K562 (cell line): ENCODE data around the gene OR1E2. TPM values are rescaled to one million over a fixed set of nuclear protein-coding genes. Genes with fewer than 3 reads are reported as not detected.

ENCODE experiments used
- ATAC-seq: fragments of 200-7000 bp; cut with Tn5 transposase; 3 replicates; pipeline ENCODE4 v1.9.1; 2020; ENCODE audit warnings: moderate library complexity
- BruUV-seq: library from RNA; stranded (reverse); fragments of 400-500 nt; replicated peaks from 2 replicates; lab custom pipeline; 2021; lab: Mats Ljungman, UMichigan
- CTCF ChIA-PET: fragments of 300-600 bp; formaldehyde crosslinking; extraction: SDS; loops from one replicate; lab custom pipeline; 2021; ENCODE audit warnings: low intra/inter-chr PET ratio; lab: Yijun Ruan, JAX
- POLR2A ChIA-PET: fragments of 300-600, 350-650 bp; sonication (Branson Sonifier 250); formaldehyde crosslinking; extraction: SDS; loops from one replicate; lab custom pipeline; 2021; ENCODE audit warnings: antibody characterized with exemption, inconsistent platforms; lab: Yijun Ruan, JAX
- DNase-seq, 4 experiments: peaks; one replicate each; pipeline versions ENCODE4 v3.0.0 to v3.0.0-alpha.2; 2011 to 2018; ENCODE audit warnings: low spot score in 3 of 4, mixed read lengths in 3 of 4; ENCODE audit errors: extremely low read depth in 1 of 4
- FAIRE-seq: peaks from 2 replicates; lab custom pipeline; 2011; peaks lifted over from hg19 to GRCh38; lab: Jason Lieb, UNC
- H2AFZ ChIP-seq: 2 replicates; pipeline ENCODE4 v1.6.0; 2011; ENCODE audit warnings: low read depth, low read length, control low read depth, inconsistent platforms
- H3K27ac ChIP-seq: fragments of 200-600 bp; 3 replicates; pipeline ENCODE4 v1.8.0; 2011; ENCODE audit warnings: low read depth, mild to moderate bottlenecking, control low read depth, inconsistent platforms, low read length, moderate library complexity, mixed read lengths; ENCODE audit errors: extremely low read depth
- H3K27me3 ChIP-seq, 2 experiments: fragments of 300-600 bp in 1 of 2; 2 replicates in 1 of 2; 3 replicates in 1 of 2; pipeline versions ENCODE4 v1.6.0 to v1.8.0; 2011; ENCODE audit warnings: inconsistent platforms in 2 of 2, low read length in 2 of 2, mild to moderate bottlenecking in 1 of 2, mixed read lengths in 1 of 2, moderate library complexity in 1 of 2; ENCODE audit not compliant: control insufficient read depth in 2 of 2, insufficient read depth in 2 of 2
- H3K36me3 ChIP-seq: fragments of 300-600 bp; 3 replicates; pipeline ENCODE4 v1.8.0; 2011; ENCODE audit warnings: mild to moderate bottlenecking, low read length, inconsistent platforms; ENCODE audit not compliant: control insufficient read depth, insufficient read depth
- H3K4me1 ChIP-seq, 2 experiments: fragments of 200-600 bp in 1 of 2; replicated peaks in 1 of 2; 2 replicates in 1 of 2; 3 replicates in 1 of 2; pipeline versions ENCODE4 v1.5.1 to v1.8.0; 2011; ENCODE audit warnings: inconsistent platforms in 2 of 2, low read length in 2 of 2, mild to moderate bottlenecking in 1 of 2, mixed read lengths in 1 of 2, moderate library complexity in 1 of 2; ENCODE audit not compliant: control insufficient read depth in 2 of 2, insufficient read depth in 2 of 2
- H3K4me2 ChIP-seq: 2 replicates; pipeline ENCODE4 v1.6.1; 2011; ENCODE audit warnings: low read length, control low read depth, inconsistent platforms, mixed read lengths; ENCODE audit not compliant: insufficient read depth
- H3K4me3 ChIP-seq: fragments of 200-600 bp; sonication (generic), shearing (Covaris generic); 2 replicates; pipeline ENCODE4 v1.5.1; 2016; ENCODE audit warnings: control low read depth, inconsistent platforms
- H3K79me2 ChIP-seq: fragments of 200-600 bp; 3 replicates; pipeline ENCODE4 v1.8.0; 2011; ENCODE audit warnings: low read length, inconsistent platforms; ENCODE audit not compliant: control insufficient read depth, insufficient read depth
- H3K9ac ChIP-seq, 2 experiments: 2 replicates each; pipeline versions ENCODE4 v1.6.0 to v1.6.1; 2011; ENCODE audit warnings: low read depth in 2 of 2, low read length in 2 of 2, control low read depth in 1 of 2, inconsistent platforms in 1 of 2, mild to moderate bottlenecking in 1 of 2, mixed read lengths in 1 of 2; ENCODE audit not compliant: insufficient read depth in 1 of 2
- H3K9me1 ChIP-seq: one replicate; pipeline ENCODE4 v1.6.0; 2011; ENCODE audit warnings: inconsistent platforms, mild to moderate bottlenecking, low read length, moderate library complexity; ENCODE audit not compliant: control insufficient read depth, insufficient read depth
- H3K9me3 ChIP-seq: replicated peaks from 2 replicates; pipeline ENCODE4 v1.5.1; 2011; ENCODE audit warnings: low read depth, low read length, inconsistent platforms; ENCODE audit not compliant: control insufficient read depth, insufficient read depth
- H4K20me1 ChIP-seq: replicated peaks from 2 replicates; pipeline ENCODE4 v1.6.1; 2011; ENCODE audit warnings: low read length, inconsistent platforms, mixed read lengths; ENCODE audit not compliant: control insufficient read depth, insufficient read depth
- HMG20B ChIP-seq: fragments of 250-450 bp; sonication (Bioruptor Pico); IDR thresholded peaks from 2 replicates; pipeline ENCODE4 v1.5.0; 2021; ENCODE audit warnings: mild to moderate bottlenecking
- IRF2 ChIP-seq: sonication (generic); formaldehyde crosslinking; IDR thresholded peaks from 2 replicates; pipeline ENCODE4 v1.8.1; 2022; ENCODE audit warnings: mild to moderate bottlenecking, missing genetic modification reagents
- JUND ChIP-seq, 2 experiments: IDR thresholded peaks; 2 replicates in 1 of 2; 3 replicates in 1 of 2; pipeline ENCODE4 v1.6.1; 2011; ENCODE audit warnings: borderline replicate concordance in 2 of 2, low read depth in 2 of 2, low read length in 2 of 2, improper control_type of control experiment in 1 of 2, missing biosample characterization in 1 of 2, missing genetic modification characterization in 1 of 2, missing genetic modification reagents in 1 of 2
- KLF13 ChIP-seq: fragments of 450-650 bp; IDR thresholded peaks from 2 replicates; pipeline ENCODE4 v1.6.1; 2016; ENCODE audit warnings: missing genetic modification characterization, low read depth, mild to moderate bottlenecking, missing compliant biosample characterization, moderate library complexity, borderline replicate concordance
- LCOR ChIP-seq: sonication (generic); formaldehyde crosslinking; IDR thresholded peaks from 2 replicates; pipeline ENCODE4 v1.8.0; 2022; ENCODE audit warnings: mild to moderate bottlenecking, missing genetic modification reagents
- MBD2 ChIP-seq: sonication (generic); IDR thresholded peaks from 2 replicates; pipeline ENCODE4 v1.6.1; 2016; ENCODE audit warnings: low read depth, borderline replicate concordance
- SETDB1 ChIP-seq: IDR thresholded peaks from one replicate; pipeline ENCODE4 v1.6.1; 2012; ENCODE audit warnings: low read length, control low read depth, inconsistent platforms
- TBP ChIP-seq: optimal IDR thresholded peaks from 2 replicates; pipeline ENCODE3; 2011; ENCODE audit warnings: low read depth, low read length, improper control_type of control experiment
- ZKSCAN8 ChIP-seq: fragments of 200-800 bp; sonication (Bioruptor generic); IDR thresholded peaks from 2 replicates; pipeline ENCODE4 v1.6.1; 2016; ENCODE audit warnings: missing genetic modification characterization, missing compliant biosample characterization
- WGBS: fragments of 100-300 bp; shearing (Covaris generic); methylation state at CpG from one replicate; pipeline ENCODE4 v1.1.6; 2016; ENCODE audit warnings: low coverage, mixed read lengths; ENCODE audit not compliant: insufficient coverage; ENCODE audit errors: missing lambda C conversion rate; 5-methylcytosine and 5-hydroxymethylcytosine counted together
- in situ Hi-C: fragments of 300-500 bp; cut with MboI; formaldehyde crosslinking; loops from 4 replicates; pipeline ENCODE4 v1.15.0; 2018; ENCODE audit warnings: inconsistent platforms, mixed read lengths
- intact Hi-C: fragments of 100-400 bp; cut with micrococcal nuclease; formaldehyde crosslinking; loops from 2 replicates; pipeline ENCODE4 v1.14.2; 2022
- polyA plus RNA-seq, 8 experiments: library from polyadenylated mRNA; depleted of rRNA in 4 of 8; stranded (reverse) in 5 of 8; unstranded in 3 of 8; fragments of >200 nt; fragmentation: Nextera tagmentation in 2 of 8; fragmentation: Illumina TruSeq in 1 of 8; extraction: Ambion mirVana in 2 of 8; extraction: Trizol in 1 of 8; gene quantifications; 2 replicates each; pipeline versions ENCODE4 v1.2.1 to v1.2.3, GENCODE V29; 2011 to 2014; ENCODE audit warnings: inconsistent platforms in 1 of 8, missing spikeins in 1 of 8
- total RNA-seq, 7 experiments: library from RNA; depleted of rRNA in 6 of 7; stranded (reverse); fragments of >200 nt in 6 of 7; fragmentation: Illumina TruSeq in 2 of 7; extraction: Trizol in 2 of 7; gene quantifications; 2 replicates each; pipeline versions ENCODE4 v1.2.1 to v1.2.3, GENCODE V29; 2011 to 2021; ENCODE audit warnings: low replicate concordance in 1 of 7

The OR1E2 gene
- total and polyA plus RNA-seq, 9 of the 15 experiments (the other 6 are each of a cell fraction or from before 2014, with no cell fraction given), result not detected

DNA sequence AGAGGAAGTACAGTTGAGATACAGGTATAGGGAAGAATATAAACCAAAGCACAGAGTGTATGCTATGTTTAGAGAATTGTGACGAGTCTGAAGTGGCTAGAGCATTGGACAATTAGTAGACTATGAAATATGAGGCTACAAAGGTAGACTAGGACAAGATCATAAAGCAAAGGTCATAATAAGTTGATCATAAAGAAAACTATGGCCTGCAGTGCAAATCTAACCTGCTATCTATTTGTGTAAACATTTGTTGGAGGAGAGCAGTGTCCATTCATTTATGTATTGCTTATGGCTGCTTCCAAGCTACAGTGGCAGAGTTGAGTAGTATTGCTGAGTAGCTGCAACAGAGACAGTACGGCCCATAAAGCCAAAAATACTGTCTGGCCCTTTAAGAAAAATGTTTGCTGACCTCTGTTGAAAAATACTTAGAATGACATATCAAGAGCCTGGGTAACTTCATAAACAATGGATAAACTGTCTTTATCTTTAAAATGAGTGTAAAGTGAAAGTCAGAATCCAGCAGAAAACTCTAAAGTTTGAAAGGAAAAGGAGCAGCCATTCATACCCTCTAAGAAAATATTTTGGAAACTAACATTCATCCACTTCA lies 14.5 kb upstream of the OR1E2 start:
- no peaks in the 10 kb centered on the region for H3K79me2 ChIP-seq
- H3K9me1 ChIP-seq, result no peaks in the 10 kb centered on the region
- ChIA-PET POLR2A (no interaction called here), CTCF (no interaction called here)
- no peak overlapping the region for H3K4me2 ChIP-seq
- H3K4me3 ChIP-seq, result no peak overlapping the region
- DNase-seq (no peak), FAIRE-seq (no peak), ATAC-seq (no peak)
- H3K4me1 ChIP-seq, result no peaks in the 10 kb centered on the region
- H3K9me3 ChIP-seq, result no peaks in the 10 kb centered on the region
- no peaks in the 10 kb centered on the region for H4K20me1 ChIP-seq
- in situ Hi-C loops, result no loop called here
- no peak for TF ChIP-seq ZKSCAN8 (CRISPR knock-in tag)
- no peak for TF ChIP-seq SETDB1
- no peak for TF ChIP-seq LCOR (CRISPR knock-in tag)
- TF ChIP-seq MBD2, result no peak
- TF ChIP-seq IRF2 (CRISPR knock-in tag), result no peak
- no peak for TF ChIP-seq TBP
- TF ChIP-seq HMG20B (CRISPR knock-in tag), result no peak
- no peak for TF ChIP-seq JUND (IDR thresholded peaks at IDR 0.05; ENCODE audit: borderline replicate concordance, low read depth, low read length)
- no peak for TF ChIP-seq JUND (tag; IDR thresholded peaks at IDR 0.05; ENCODE audit: borderline replicate concordance, low read depth, low read length)
- TF ChIP-seq KLF13 (tag), result no peak
- intact Hi-C loops, result no loop called here
- no TSS peak for BruUV-seq
- 0% methylated on average over 2 of the region's 2 CpGs for WGBS
- H3K27ac ChIP-seq, result no peak overlapping the region
- H3K9ac ChIP-seq, result no peak overlapping the region
- H3K27me3 ChIP-seq, result no peaks in the 10 kb centered on the region
- no peak overlapping the region for H2AFZ ChIP-seq
- no peaks in the 10 kb centered on the region for H3K36me3 ChIP-seq
